PFSK-1 (cell line): Measurements from ENCODE around the gene CIDEC.

Experiments used
- POLR2AphosphoS5 ChIP-seq: IDR thresholded peaks from 2 replicates; pipeline ENCODE4 v1.6.1; 2012; ENCODE audit warnings: low read depth, mild to moderate bottlenecking, control low read depth, low read length, moderate library complexity
- SIN3A ChIP-seq: IDR thresholded peaks from 2 replicates; pipeline ENCODE4 v1.6.1; 2012; ENCODE audit warnings: mild to moderate bottlenecking, low read length, moderate library complexity, borderline replicate concordance; ENCODE audit not compliant: insufficient read depth
- TF ChIP-seq, protein P1 (sequence below), 2 experiments: IDR thresholded peaks; 2 replicates each; pipeline versions ENCODE4 v1.6.1 to v1.8.0; 2011 to 2012; ENCODE audit warnings: low read depth in 2 of 2, low read length in 2 of 2, control low read depth in 1 of 2, inconsistent platforms in 1 of 2, mild to moderate bottlenecking in 1 of 2, moderate library complexity in 1 of 2; ENCODE audit not compliant: insufficient read depth in 1 of 2

DNA sequence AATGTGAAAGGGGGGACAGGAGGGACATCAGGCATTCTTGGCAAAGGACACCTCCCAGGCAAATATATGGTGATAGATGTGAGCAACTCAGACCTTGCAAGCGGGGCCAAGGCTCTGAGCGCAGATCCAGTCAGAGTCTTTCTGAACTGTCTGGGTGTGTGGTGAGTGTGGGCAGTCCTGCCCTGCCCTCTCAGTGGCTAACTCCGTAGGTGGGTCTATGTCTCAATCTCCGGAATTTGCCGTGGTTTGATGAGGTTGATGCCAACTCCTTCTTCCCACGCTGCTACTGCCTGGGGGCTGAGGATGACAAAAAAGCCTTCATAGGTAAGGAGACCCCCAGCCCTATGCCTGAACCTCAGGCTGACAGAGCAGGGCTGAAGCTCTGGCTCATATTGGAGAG is 62.6 kb downstream of the CIDEC start:
- TF ChIP-seq POLR2AphosphoS5, result no peak
- TF ChIP-seq, protein P1, sequence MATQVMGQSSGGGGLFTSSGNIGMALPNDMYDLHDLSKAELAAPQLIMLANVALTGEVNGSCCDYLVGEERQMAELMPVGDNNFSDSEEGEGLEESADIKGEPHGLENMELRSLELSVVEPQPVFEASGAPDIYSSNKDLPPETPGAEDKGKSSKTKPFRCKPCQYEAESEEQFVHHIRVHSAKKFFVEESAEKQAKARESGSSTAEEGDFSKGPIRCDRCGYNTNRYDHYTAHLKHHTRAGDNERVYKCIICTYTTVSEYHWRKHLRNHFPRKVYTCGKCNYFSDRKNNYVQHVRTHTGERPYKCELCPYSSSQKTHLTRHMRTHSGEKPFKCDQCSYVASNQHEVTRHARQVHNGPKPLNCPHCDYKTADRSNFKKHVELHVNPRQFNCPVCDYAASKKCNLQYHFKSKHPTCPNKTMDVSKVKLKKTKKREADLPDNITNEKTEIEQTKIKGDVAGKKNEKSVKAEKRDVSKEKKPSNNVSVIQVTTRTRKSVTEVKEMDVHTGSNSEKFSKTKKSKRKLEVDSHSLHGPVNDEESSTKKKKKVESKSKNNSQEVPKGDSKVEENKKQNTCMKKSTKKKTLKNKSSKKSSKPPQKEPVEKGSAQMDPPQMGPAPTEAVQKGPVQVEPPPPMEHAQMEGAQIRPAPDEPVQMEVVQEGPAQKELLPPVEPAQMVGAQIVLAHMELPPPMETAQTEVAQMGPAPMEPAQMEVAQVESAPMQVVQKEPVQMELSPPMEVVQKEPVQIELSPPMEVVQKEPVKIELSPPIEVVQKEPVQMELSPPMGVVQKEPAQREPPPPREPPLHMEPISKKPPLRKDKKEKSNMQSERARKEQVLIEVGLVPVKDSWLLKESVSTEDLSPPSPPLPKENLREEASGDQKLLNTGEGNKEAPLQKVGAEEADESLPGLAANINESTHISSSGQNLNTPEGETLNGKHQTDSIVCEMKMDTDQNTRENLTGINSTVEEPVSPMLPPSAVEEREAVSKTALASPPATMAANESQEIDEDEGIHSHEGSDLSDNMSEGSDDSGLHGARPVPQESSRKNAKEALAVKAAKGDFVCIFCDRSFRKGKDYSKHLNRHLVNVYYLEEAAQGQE (IDR thresholded peaks at IDR 0.05; ENCODE audit: insufficient read depth in 1 of 2, low read depth in 2 of 2, low read length in 2 of 2), result no peak
- no peak for TF ChIP-seq SIN3A
